IMR-90 (cell line): Measurements from ENCODE around the gene SGMS1. TPM values are rescaled to one million over a fixed set of nuclear protein-coding genes. Genes with fewer than 3 reads are reported as not detected.

Experiments
- ATAC-seq: fragments of 200-7000 bp; cut with Tn5 transposase; 2 replicates; pipeline ENCODE4 v1.9.1; 2020; ENCODE audit warnings: low read depth, mild to moderate bottlenecking, moderate library complexity
- BruUV-seq: library from RNA; stranded (reverse); fragments of 400-500 nt; replicated peaks from 2 replicates; lab custom pipeline; 2021; lab: Mats Ljungman, UMichigan
- CTCF ChIA-PET: fragments of 300-600 bp; formaldehyde crosslinking; extraction: SDS; loops from one replicate; lab custom pipeline; 2021; ENCODE audit warnings: antibody characterized with exemption; lab: Yijun Ruan, JAX
- POLR2A ChIA-PET: fragments of 300-600 bp; sonication (Branson Sonifier 250); formaldehyde crosslinking; loops from one replicate; lab custom pipeline; 2022; ENCODE audit warnings: antibody characterized with exemption; ENCODE audit not compliant: unreplicated experiment; lab: Charles Lee
- DNase-seq: peaks from one replicate; pipeline ENCODE4 v3.0.0; 2013
- H2AFZ ChIP-seq: replicated peaks from 2 replicates; pipeline ENCODE3; 2013; ENCODE audit warnings: low read length, mild to moderate bottlenecking; ENCODE audit not compliant: poor library complexity
- H2AK5ac ChIP-seq: 2 replicates; pipeline ENCODE4 v1.6.1; 2013; ENCODE audit warnings: low read depth, low read length, inconsistent platforms
- H2AK9ac ChIP-seq: replicated peaks from 2 replicates; pipeline ENCODE3; 2013; ENCODE audit warnings: mild to moderate bottlenecking, low read depth, low read length, moderate library complexity; ENCODE audit not compliant: poor library complexity
- H2BK120ac ChIP-seq: 2 replicates; pipeline ENCODE4 v1.6.1; 2013; ENCODE audit warnings: low read depth, low read length, inconsistent platforms
- H2BK15ac ChIP-seq: 3 replicates; pipeline ENCODE4 v1.6.1; 2013; ENCODE audit warnings: low read depth, low read length, inconsistent platforms
- H2BK20ac ChIP-seq: 2 replicates; pipeline ENCODE4 v1.6.1; 2013; ENCODE audit warnings: low read depth, mild to moderate bottlenecking, inconsistent platforms, low read length, moderate library complexity
- H2BK5ac ChIP-seq: 2 replicates; pipeline ENCODE4 v1.6.1; 2013; ENCODE audit warnings: mild to moderate bottlenecking, low read depth, low read length, inconsistent platforms; ENCODE audit not compliant: poor library complexity, severe bottlenecking
- H3K14ac ChIP-seq: replicated peaks from 2 replicates; pipeline ENCODE4 v1.6.1; 2013; ENCODE audit warnings: low read depth, low read length, inconsistent platforms
- H3K18ac ChIP-seq: 2 replicates; pipeline ENCODE4 v1.6.1; 2013; ENCODE audit warnings: low read depth, low read length, control low read depth
- H3K23ac ChIP-seq: 2 replicates; pipeline ENCODE4 v1.6.1; 2013; ENCODE audit warnings: low read depth, low read length, inconsistent platforms
- H3K27ac ChIP-seq: 2 replicates; pipeline ENCODE4 v1.5.1; 2013; ENCODE audit warnings: mild to moderate bottlenecking, control low read depth, low read length; ENCODE audit not compliant: insufficient read depth
- H3K27me3 ChIP-seq: 2 replicates; pipeline ENCODE4 v1.6.1; 2013; ENCODE audit warnings: low read length; ENCODE audit not compliant: control insufficient read depth, insufficient read depth
- H3K36me3 ChIP-seq: 2 replicates; pipeline ENCODE4 v1.6.1; 2013; ENCODE audit warnings: low read length, mixed read lengths; ENCODE audit not compliant: control insufficient read depth, insufficient read depth
- H3K4ac ChIP-seq: 2 replicates; pipeline ENCODE4 v1.6.1; 2013; ENCODE audit warnings: low read depth, low read length, inconsistent platforms
- H3K4me1 ChIP-seq: 2 replicates; pipeline ENCODE4 v1.6.1; 2013; ENCODE audit warnings: low read length, mixed read lengths; ENCODE audit not compliant: control insufficient read depth, insufficient read depth
- H3K4me2 ChIP-seq: 2 replicates; pipeline ENCODE4 v1.6.1; 2013; ENCODE audit warnings: low read depth, mild to moderate bottlenecking, control low read depth, low read length, moderate library complexity
- H3K4me3 ChIP-seq: 2 replicates; pipeline ENCODE4 v1.5.1; 2013; ENCODE audit warnings: low read depth, mild to moderate bottlenecking, control low read depth, low read length, moderate library complexity; ENCODE audit not compliant: insufficient read depth
- H3K56ac ChIP-seq: 2 replicates; pipeline ENCODE4 v1.6.1; 2013; ENCODE audit warnings: low read length, inconsistent platforms; ENCODE audit not compliant: insufficient read depth; ENCODE audit errors: extremely low read depth
- H3K79me1 ChIP-seq, 2 experiments: 2 replicates each; pipeline ENCODE4 v1.6.1; 2013; ENCODE audit warnings: low read length in 2 of 2, inconsistent platforms in 1 of 2, low read depth in 1 of 2
- H3K9ac ChIP-seq: 2 replicates; pipeline ENCODE4 v1.6.1; 2013; ENCODE audit warnings: low read depth, low read length, control low read depth
- H3K9me1 ChIP-seq: 2 replicates; pipeline ENCODE4 v1.6.1; 2013; ENCODE audit warnings: low read length, inconsistent platforms; ENCODE audit not compliant: insufficient read depth
- H3K9me3 ChIP-seq: 2 replicates; pipeline ENCODE4 v1.6.1; 2013; ENCODE audit warnings: low read length; ENCODE audit not compliant: control insufficient read depth, insufficient read depth
- H4K20me1 ChIP-seq: 2 replicates; pipeline ENCODE4 v1.6.1; 2013; ENCODE audit warnings: low read length, inconsistent platforms; ENCODE audit not compliant: insufficient read depth
- H4K5ac ChIP-seq: 2 replicates; pipeline ENCODE4 v1.6.1; 2013; ENCODE audit warnings: mild to moderate bottlenecking, low read depth, low read length, control low read depth
- H4K8ac ChIP-seq, 2 experiments: 2 replicates each; pipeline ENCODE4 v1.6.1; 2013; ENCODE audit warnings: low read depth in 2 of 2, low read length in 2 of 2, control low read depth in 1 of 2, inconsistent platforms in 1 of 2
- H4K91ac ChIP-seq: 2 replicates; pipeline ENCODE4 v1.6.1; 2013; ENCODE audit warnings: low read depth, low read length, inconsistent platforms; ENCODE audit not compliant: insufficient read depth
- BHLHE40 ChIP-seq: fragments of 150-350 bp; IDR thresholded peaks from 2 replicates; pipeline ENCODE4 v1.6.1; 2016; ENCODE audit warnings: mild to moderate bottlenecking, low read depth, low read length
- CEBPB ChIP-seq: IDR thresholded peaks from 2 replicates; pipeline ENCODE4 v1.6.1; 2012; ENCODE audit warnings: low read depth, low read length, improper control_type of control experiment
- CHD1 ChIP-seq: IDR thresholded peaks from 2 replicates; pipeline ENCODE4 v1.6.1; 2012; ENCODE audit warnings: low read depth, low read length, improper control_type of control experiment
- FOS ChIP-seq: fragments of 150-350 bp; IDR thresholded peaks from 2 replicates; pipeline ENCODE4 v1.6.1; 2016; ENCODE audit warnings: low read depth, low read length
- MAFK ChIP-seq: IDR thresholded peaks from 2 replicates; pipeline ENCODE4 v1.6.1; 2012; ENCODE audit warnings: low read depth, low read length, improper control_type of control experiment
- MAZ ChIP-seq: IDR thresholded peaks from 2 replicates; pipeline ENCODE4 v1.6.1; 2012; ENCODE audit warnings: low read depth, mild to moderate bottlenecking, low read length, improper control_type of control experiment, moderate library complexity, borderline replicate concordance
- MXI1 ChIP-seq: IDR thresholded peaks from 2 replicates; pipeline ENCODE4 v1.6.1; 2012; ENCODE audit warnings: low read depth, mild to moderate bottlenecking, low read length, moderate library complexity, borderline replicate concordance
- NFE2L2 ChIP-seq: fragments of 150-350 bp; IDR thresholded peaks from 2 replicates; pipeline ENCODE4 v1.6.1; 2016; ENCODE audit warnings: low read depth, mild to moderate bottlenecking, low read length
- POLR2A ChIP-seq: IDR thresholded peaks from 2 replicates; pipeline ENCODE4 v1.6.1; 2012; ENCODE audit warnings: mild to moderate bottlenecking, low read depth, low read length
- RAD21 ChIP-seq: IDR thresholded peaks from 2 replicates; pipeline ENCODE4 v1.6.1; 2012; ENCODE audit warnings: low read length, improper control_type of control experiment
- RCOR1 ChIP-seq: IDR thresholded peaks from 2 replicates; pipeline ENCODE4 v1.6.1; 2012; ENCODE audit warnings: mild to moderate bottlenecking, low read length, improper control_type of control experiment; ENCODE audit not compliant: insufficient replicate concordance
- RFX5 ChIP-seq: IDR thresholded peaks from 2 replicates; pipeline ENCODE4 v1.8.0; 2012; ENCODE audit warnings: low read depth, mild to moderate bottlenecking, low read length, moderate library complexity
- SMC3 ChIP-seq: fragments of 150-350 bp; IDR thresholded peaks from 2 replicates; pipeline ENCODE4 v1.6.1; 2016; ENCODE audit warnings: low read depth, mild to moderate bottlenecking, antibody characterized with exemption, low read length, moderate library complexity
- WGBS, 2 experiments: methylation state at CpG; one replicate each; pipeline versions ENCODE4 v1.1.5 to v1.1.7; 2013; ENCODE audit warnings: missing lambda C conversion rate in 2 of 2; ENCODE audit not compliant: insufficient read length in 1 of 2; ENCODE audit errors: extremely low coverage in 2 of 2; 5-methylcytosine and 5-hydroxymethylcytosine counted together
- dilution Hi-C: fragments of 300-500 bp; cut with HindIII; formaldehyde crosslinking; loops from one replicate; pipeline ENCODE4 v1.14.3; 2018; ENCODE audit warnings: low sequenced_read_pairs; ENCODE audit not compliant: unreplicated experiment
- in situ Hi-C: fragments of 300-500 bp; cut with MboI; formaldehyde crosslinking; loops from 3 replicates; pipeline ENCODE4 v1.14.3; 2019; ENCODE audit warnings: low sequenced_read_pairs, inconsistent platforms, mixed read lengths
- intact Hi-C: fragments of 100-400 bp; cut with micrococcal nuclease; formaldehyde crosslinking; loops from 2 replicates; pipeline ENCODE4 v1.10.0; 2022
- polyA plus RNA-seq, 3 experiments: library from polyadenylated mRNA; depleted of rRNA; stranded (reverse); fragments of >200 nt; gene quantifications; 2 replicates each; pipeline ENCODE4 v1.2.3, GENCODE V29; 2012; ENCODE audit warnings: low replicate concordance in 1 of 3
- total RNA-seq: library from RNA; depleted of rRNA; stranded (reverse); fragments of >200 nt; gene quantifications from 2 replicates; pipeline ENCODE4 v1.2.3, GENCODE V29; 2012
- TF ChIP-seq, protein P1 (sequence below): fragments of 150-350 bp; IDR thresholded peaks from 2 replicates; pipeline ENCODE4 v1.6.1; 2016; ENCODE audit warnings: low read depth, mild to moderate bottlenecking, low read length, moderate library complexity, borderline replicate concordance
- TF ChIP-seq, protein P2 (sequence below): fragments of 150-350 bp; IDR thresholded peaks from 2 replicates; pipeline ENCODE4 v1.6.1; 2017; ENCODE audit warnings: mild to moderate bottlenecking, antibody characterized with exemption, low read length, low read depth
- TF ChIP-seq, protein P3 (sequence below): conservative IDR thresholded peaks from 2 replicates; pipeline ENCODE4 v1.5.1; 2012; ENCODE audit warnings: mild to moderate bottlenecking, low read depth, low read length, improper control_type of control experiment

The SGMS1 gene
- total and polyA plus RNA-seq, 2 of the 4 experiments (the other 2 are of a cell fraction), result 9.8 to 30.8 TPM

DNA sequence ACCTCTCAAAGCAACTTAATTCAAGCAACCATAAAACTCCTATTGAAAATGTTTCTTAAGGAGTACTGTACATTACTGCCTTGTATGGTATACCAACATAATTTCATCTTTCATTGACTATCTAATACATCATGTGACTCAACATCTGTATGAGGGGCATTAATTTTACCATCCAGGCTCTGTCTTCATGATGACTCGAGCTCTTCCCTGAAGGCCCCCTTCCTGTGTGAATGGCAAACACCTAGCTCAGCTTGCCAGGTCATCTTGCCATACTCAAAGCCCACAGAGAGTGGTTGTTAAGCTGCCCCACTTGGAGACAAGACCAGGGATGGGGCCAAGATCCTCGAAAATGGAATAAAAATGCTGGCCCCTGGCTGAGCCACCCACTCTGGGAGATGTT is 82.4 kb downstream of the SGMS1 start:
- in situ Hi-C loops, result no loop called here
- Histone ChIP-seq H4K20me1 (no peaks in the 10 kb centered on the region), H3K9me3 (no peaks in the 10 kb centered on the region), H3K4me2 (no peak overlapping the region), H3K79me1 (peaks cover 17 to 39% of the 10 kb centered on the region in 2 experiments), H2AK5ac (no peak overlapping the region), H3K27ac (no peak overlapping the region), H4K5ac (no peak overlapping the region), H2AFZ (no peak overlapping the region), H3K4me1 (peaks cover 2% of the 10 kb centered on the region; the same call in 1 of the 2 replicates), H2BK15ac (no peak overlapping the region; the same call in 2 of the 3 replicates), H4K8ac (no peak overlapping the region), H2AK9ac (no peak overlapping the region), H2BK120ac (no peak overlapping the region), H3K18ac (no peak overlapping the region), H3K23ac (no peak overlapping the region), H2BK20ac (no peak overlapping the region), H3K4ac (no peak overlapping the region), H3K4me3 (no peak overlapping the region), H3K56ac (no peak overlapping the region), H3K27me3 (no peaks in the 10 kb centered on the region), H3K14ac (no peak overlapping the region), H3K9ac (no peak overlapping the region), H4K91ac (no peak overlapping the region), H2BK5ac (no peak overlapping the region), H3K9me1 (peaks cover 4% of the 10 kb centered on the region; the same call in 1 of the 2 replicates), H3K36me3 (no peaks in the 10 kb centered on the region)
- dilution Hi-C loops, result no loop called here
- DNase-seq, result no peak
- no TSS peak for BruUV-seq
- TF ChIP-seq, protein P1, sequence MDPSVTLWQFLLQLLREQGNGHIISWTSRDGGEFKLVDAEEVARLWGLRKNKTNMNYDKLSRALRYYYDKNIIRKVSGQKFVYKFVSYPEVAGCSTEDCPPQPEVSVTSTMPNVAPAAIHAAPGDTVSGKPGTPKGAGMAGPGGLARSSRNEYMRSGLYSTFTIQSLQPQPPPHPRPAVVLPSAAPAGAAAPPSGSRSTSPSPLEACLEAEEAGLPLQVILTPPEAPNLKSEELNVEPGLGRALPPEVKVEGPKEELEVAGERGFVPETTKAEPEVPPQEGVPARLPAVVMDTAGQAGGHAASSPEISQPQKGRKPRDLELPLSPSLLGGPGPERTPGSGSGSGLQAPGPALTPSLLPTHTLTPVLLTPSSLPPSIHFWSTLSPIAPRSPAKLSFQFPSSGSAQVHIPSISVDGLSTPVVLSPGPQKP, result no peak
- TF ChIP-seq, protein P2, sequence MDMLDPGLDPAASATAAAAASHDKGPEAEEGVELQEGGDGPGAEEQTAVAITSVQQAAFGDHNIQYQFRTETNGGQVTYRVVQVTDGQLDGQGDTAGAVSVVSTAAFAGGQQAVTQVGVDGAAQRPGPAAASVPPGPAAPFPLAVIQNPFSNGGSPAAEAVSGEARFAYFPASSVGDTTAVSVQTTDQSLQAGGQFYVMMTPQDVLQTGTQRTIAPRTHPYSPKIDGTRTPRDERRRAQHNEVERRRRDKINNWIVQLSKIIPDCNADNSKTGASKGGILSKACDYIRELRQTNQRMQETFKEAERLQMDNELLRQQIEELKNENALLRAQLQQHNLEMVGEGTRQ, result no peak
- TF ChIP-seq CEBPB (no peak), RFX5 (no peak), RAD21 (no peak), MAZ (no peak), FOS (no peak), SMC3 (no peak), NFE2L2 (no peak), BHLHE40 (no peak), CHD1 (no peak), RCOR1 (no peak), POLR2A (no peak), MXI1 (no peak), MAFK (no peak)
- TF ChIP-seq, protein P3, sequence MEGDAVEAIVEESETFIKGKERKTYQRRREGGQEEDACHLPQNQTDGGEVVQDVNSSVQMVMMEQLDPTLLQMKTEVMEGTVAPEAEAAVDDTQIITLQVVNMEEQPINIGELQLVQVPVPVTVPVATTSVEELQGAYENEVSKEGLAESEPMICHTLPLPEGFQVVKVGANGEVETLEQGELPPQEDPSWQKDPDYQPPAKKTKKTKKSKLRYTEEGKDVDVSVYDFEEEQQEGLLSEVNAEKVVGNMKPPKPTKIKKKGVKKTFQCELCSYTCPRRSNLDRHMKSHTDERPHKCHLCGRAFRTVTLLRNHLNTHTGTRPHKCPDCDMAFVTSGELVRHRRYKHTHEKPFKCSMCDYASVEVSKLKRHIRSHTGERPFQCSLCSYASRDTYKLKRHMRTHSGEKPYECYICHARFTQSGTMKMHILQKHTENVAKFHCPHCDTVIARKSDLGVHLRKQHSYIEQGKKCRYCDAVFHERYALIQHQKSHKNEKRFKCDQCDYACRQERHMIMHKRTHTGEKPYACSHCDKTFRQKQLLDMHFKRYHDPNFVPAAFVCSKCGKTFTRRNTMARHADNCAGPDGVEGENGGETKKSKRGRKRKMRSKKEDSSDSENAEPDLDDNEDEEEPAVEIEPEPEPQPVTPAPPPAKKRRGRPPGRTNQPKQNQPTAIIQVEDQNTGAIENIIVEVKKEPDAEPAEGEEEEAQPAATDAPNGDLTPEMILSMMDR, result no peak
- 100% methylated on average over 1 of the region's 2 CpGs; no CpG with 5 or more reads in 1 of the 2 experiments for WGBS, 2 experiments
- intact Hi-C loops, result no loop called here
- CTCF ChIA-PET, result no interaction called here
- POLR2A ChIA-PET, result no interaction called here
- no peak for ATAC-seq
